SU-DHL-6 (cell line): Measurements from ENCODE around the gene C1QL4.
"Not testable (repeated sequence)": the region's sequence is repeated elsewhere in the genome, so short reads cannot be mapped to it uniquely, and the experiment has no call there.

Source experiments
- H2AFZ ChIP-seq: fragments of 200-600 bp; sonication (generic); 2 replicates; pipeline ENCODE4 v1.6.1; 2014; ENCODE audit warnings: low read depth, mild to moderate bottlenecking, moderate library complexity, mixed read lengths, antibody characterized with exemption, low read length; ENCODE audit not compliant: severe bottlenecking
- H3F3A ChIP-seq: fragments of 200-600 bp; shearing (Covaris generic); 2 replicates; pipeline ENCODE4 v1.6.0; 2016; ENCODE audit warnings: antibody characterized with exemption, mild to moderate bottlenecking; ENCODE audit not compliant: insufficient read depth
- H3K27ac ChIP-seq: fragments of 200-600 bp; sonication (generic); 2 replicates; pipeline ENCODE4 v1.5.1; 2016; ENCODE audit warnings: low read depth, mild to moderate bottlenecking, low read length, moderate library complexity, mixed read lengths
- H3K27me3 ChIP-seq: fragments of 200-600 bp; sonication (generic), shearing (Covaris generic); 2 replicates; pipeline ENCODE4 v1.6.0; 2014; ENCODE audit warnings: mild to moderate bottlenecking, low read length
- H3K36me3 ChIP-seq: fragments of 200-600 bp; sonication (generic); 2 replicates; pipeline ENCODE4 v1.6.1; 2014; ENCODE audit warnings: mild to moderate bottlenecking, low read length, mixed read lengths
- H3K4me2 ChIP-seq: fragments of 300-600, 200-600 bp; shearing (Covaris generic), sonication (generic); 2 replicates; pipeline ENCODE4 v1.6.0; 2014; ENCODE audit warnings: low read length, low read depth, mild to moderate bottlenecking; ENCODE audit not compliant: poor library complexity, severe bottlenecking
- H3K4me3 ChIP-seq: fragments of 200-600 bp; sonication (generic); 2 replicates; pipeline ENCODE4 v1.5.1; 2014; ENCODE audit warnings: antibody characterized with exemption, low read length, mild to moderate bottlenecking, mixed read lengths; ENCODE audit not compliant: insufficient read depth, poor library complexity, severe bottlenecking
- H3K79me2 ChIP-seq: fragments of 200-600 bp; sonication (generic); 2 replicates; pipeline ENCODE4 v1.6.1; 2014; ENCODE audit warnings: mild to moderate bottlenecking, low read length, moderate library complexity; ENCODE audit not compliant: insufficient read depth
- H3K9ac ChIP-seq: fragments of 200-600 bp; sonication (generic); 2 replicates; pipeline ENCODE4 v1.7.0; 2014; ENCODE audit warnings: mild to moderate bottlenecking, low read length
- H3K9me2 ChIP-seq: fragments of 200-600 bp; sonication (generic); replicated peaks from 2 replicates; pipeline ENCODE4 v1.6.1; 2014; ENCODE audit warnings: low read length; ENCODE audit not compliant: insufficient read depth
- H3K9me3 ChIP-seq: fragments of 200-600 bp; sonication (generic); 2 replicates; pipeline ENCODE4 v1.6.1; 2014; ENCODE audit warnings: low read length, mixed read lengths; ENCODE audit not compliant: insufficient read depth
- H4K20me1 ChIP-seq: fragments of 200-600 bp; sonication (generic); 2 replicates; pipeline ENCODE4 v1.6.1; 2014; ENCODE audit warnings: low read depth, mild to moderate bottlenecking, antibody characterized with exemption, low read length, moderate library complexity, mixed read lengths
- CTCF ChIP-seq: fragments of 200-600 bp; sonication (generic); IDR thresholded peaks from one replicate; pipeline ENCODE4 v1.5.1; 2017; ENCODE audit warnings: antibody characterized with exemption, mild to moderate bottlenecking, low read length, moderate library complexity; ENCODE audit not compliant: insufficient read depth, poor library complexity, severe bottlenecking
- EZH2phosphoT487 ChIP-seq: fragments of 200-600 bp; sonication (generic), shearing (Covaris generic); conservative IDR thresholded peaks from 2 replicates; pipeline ENCODE4 v1.6.1; 2018; ENCODE audit warnings: mild to moderate bottlenecking, antibody characterized with exemption, low read length, moderate library complexity, mixed read lengths

C1QL4 gene

GRCh38 chr12:49322367-49322707 lies 14.7 kb downstream of the C1QL4 start:
- Histone ChIP-seq H3K4me3 (peak overlapping the region; percentile 68), H3K9ac (peak overlapping the region; percentile 88), H3K79me2 (peaks cover 15% of the 10 kb centered on the region), H4K20me1 (no peaks in the 10 kb centered on the region), H3K27ac (peak overlapping the region; percentile 29; the same call in 1 of the 2 replicates), H3K9me3 (no peaks in the 10 kb centered on the region), H3K4me2 (peak overlapping the region; percentile 72), H3K36me3 (no peaks in the 10 kb centered on the region), H2AFZ (peak overlapping the region; percentile 82), H3K27me3 (no peaks in the 10 kb centered on the region), H3K9me2 (no peaks in the 10 kb centered on the region), H3F3A (no peaks in the 10 kb centered on the region; the same call in 1 of the 2 replicates)
- TF ChIP-seq EZH2phosphoT487 (no peak), CTCF (no peak)

- H2AFZ ChIP-seq, H3F3A ChIP-seq, H3K27me3 ChIP-seq, H3K9me2 ChIP-seq, H3K4me3 ChIP-seq, H3K9me3 ChIP-seq, H3K27ac ChIP-seq, H4K20me1 ChIP-seq, H3K36me3 ChIP-seq, H3K4me2 ChIP-seq, H3K9ac ChIP-seq: not testable (repeated sequence)
- H3K79me2 ChIP-seq, result peaks cover 15% of the 10 kb centered on the region
These were observed 16.4 kb downstream of the C1QL4 start for GRCh38 chr12:49320411-49321103.

- H3K27me3 ChIP-seq, H3K4me2 ChIP-seq, H3K9me3 ChIP-seq, H3K9ac ChIP-seq, H2AFZ ChIP-seq, H3F3A ChIP-seq, H3K27ac ChIP-seq, H3K36me3 ChIP-seq, H3K79me2 ChIP-seq, H4K20me1 ChIP-seq, H3K9me2 ChIP-seq, H3K4me3 ChIP-seq: not testable (repeated sequence)
These were observed 19.9 kb downstream of the C1QL4 start for GRCh38 chr12:49317118-49317517.

GRCh38 chr12:49314811-49315210 lies 22.2 kb downstream of the C1QL4 start:
- no peaks in the 10 kb centered on the region for H4K20me1 ChIP-seq
- H3K27me3 ChIP-seq, result no peaks in the 10 kb centered on the region
- no peaks in the 10 kb centered on the region for H3F3A ChIP-seq
- no peaks in the 10 kb centered on the region for H3K9me3 ChIP-seq
- no peak overlapping the region for H3K4me2 ChIP-seq
- no peak overlapping the region for H3K9ac ChIP-seq
- H3K27ac ChIP-seq, result no peak overlapping the region
- no peaks in the 10 kb centered on the region for H3K36me3 ChIP-seq
- no peak overlapping the region for H3K4me3 ChIP-seq
- H3K9me2 ChIP-seq, result no peaks in the 10 kb centered on the region
- H2AFZ ChIP-seq, result no peak overlapping the region
- H3K79me2 ChIP-seq, result no peaks in the 10 kb centered on the region
- TF ChIP-seq EZH2phosphoT487 (no peak), CTCF (no peak)

GRCh38 chr12:49310451-49311000 lies 26.5 kb downstream of the C1QL4 start:
- not testable (repeated sequence) for H3K36me3 ChIP-seq, H3K27me3 ChIP-seq, H2AFZ ChIP-seq, H3K4me2 ChIP-seq, H3K4me3 ChIP-seq, H3K9ac ChIP-seq, H3K27ac ChIP-seq, H3K9me2 ChIP-seq, H3F3A ChIP-seq, H3K79me2 ChIP-seq, H4K20me1 ChIP-seq, H3K9me3 ChIP-seq
